Liver (tissue), 9 donors: Measurements from ENCODE around the gene FBXW7. TPM values are rescaled to one million over a fixed set of nuclear protein-coding genes. Genes with fewer than 3 reads are reported as not detected.

Experiments used
- DNase-seq: peaks from one replicate; pipeline ENCODE4 v3.0.0-alpha.2; 2017; ENCODE audit warnings: low spot score
- H3K27ac ChIP-seq, 2 donors: one replicate each; pipeline ENCODE4 v1.7.0; 2013; ENCODE audit warnings: inconsistent platforms in 2 of 2, low read length in 2 of 2, control low read depth in 1 of 2, low read depth in 1 of 2, mild to moderate bottlenecking in 1 of 2
- H3K27me3 ChIP-seq, 4 donors: one replicate each; pipeline versions ENCODE4 v1.6.1 to v1.7.0; 2013; ENCODE audit warnings: low read length in 3 of 4, inconsistent platforms in 1 of 4, mild to moderate bottlenecking in 1 of 4, moderate library complexity in 1 of 4; ENCODE audit not compliant: control insufficient read depth in 4 of 4, insufficient read depth in 4 of 4
- H3K36me3 ChIP-seq, 4 donors: one replicate each; pipeline versions ENCODE4 v1.6.1 to v1.7.0; 2013; ENCODE audit warnings: low read length in 3 of 4, mild to moderate bottlenecking in 3 of 4, low read depth in 1 of 4, moderate library complexity in 1 of 4; ENCODE audit not compliant: control insufficient read depth in 4 of 4, insufficient read depth in 3 of 4
- H3K4me1 ChIP-seq, 4 donors: one replicate each; pipeline versions ENCODE4 v1.6.1 to v1.7.0; 2013; ENCODE audit warnings: low read length in 3 of 4, mild to moderate bottlenecking in 3 of 4, moderate library complexity in 1 of 4; ENCODE audit not compliant: control insufficient read depth in 4 of 4, insufficient read depth in 4 of 4
- H3K4me3 ChIP-seq, 3 donors: one replicate each; pipeline versions ENCODE4 v1.6.1 to v1.7.0; 2013; ENCODE audit warnings: low read length in 3 of 3, control low read depth in 1 of 3, low read depth in 1 of 3, mild to moderate bottlenecking in 1 of 3
- H3K9ac ChIP-seq, 2 donors: one replicate each; pipeline ENCODE4 v1.7.0; 2013; ENCODE audit warnings: low read length in 2 of 2, mild to moderate bottlenecking in 2 of 2, moderate library complexity in 2 of 2, control low read depth in 1 of 2, low read depth in 1 of 2
- H3K9me3 ChIP-seq, 4 donors: one replicate each; pipeline versions ENCODE4 v1.6.1 to v1.7.0; 2013; ENCODE audit warnings: low read length in 3 of 4; ENCODE audit not compliant: control insufficient read depth in 4 of 4
- EGR1 ChIP-seq, 2 donors: IDR thresholded peaks; 2 replicates each; pipeline ENCODE4 v1.6.1; 2016 to 2018; ENCODE audit warnings: antibody characterized with exemption in 2 of 2, low read depth in 2 of 2
- FOXA1 ChIP-seq: IDR thresholded peaks from 2 replicates; pipeline ENCODE4 v1.6.1; 2016; ENCODE audit warnings: antibody characterized with exemption
- FOXA2 ChIP-seq: IDR thresholded peaks from 2 replicates; pipeline ENCODE4 v1.6.1; 2016; ENCODE audit warnings: antibody characterized with exemption
- GABPA ChIP-seq, 2 donors: IDR thresholded peaks in 1 of 2; conservative IDR thresholded peaks in 1 of 2; 2 replicates each; pipeline ENCODE4 v1.6.1; 2016; ENCODE audit warnings: antibody characterized with exemption in 2 of 2, mild to moderate bottlenecking in 1 of 2, moderate library complexity in 1 of 2
- HNF4A ChIP-seq, 2 donors: conservative IDR thresholded peaks; 2 replicates each; pipeline ENCODE4 v1.6.1; 2016; ENCODE audit warnings: antibody characterized with exemption in 2 of 2, mild to moderate bottlenecking in 2 of 2
- HNF4G ChIP-seq: IDR thresholded peaks from 2 replicates; pipeline ENCODE4 v1.6.1; 2016; ENCODE audit warnings: antibody characterized with exemption
- JUND ChIP-seq, 2 donors: IDR thresholded peaks; 2 replicates each; pipeline ENCODE4 v1.6.1; 2016; ENCODE audit warnings: antibody characterized with exemption in 2 of 2
- NR2F2 ChIP-seq: IDR thresholded peaks from 2 replicates; pipeline ENCODE4 v1.6.1; 2016; ENCODE audit warnings: antibody characterized with exemption
- RAD21 ChIP-seq, 2 donors: IDR thresholded peaks; 2 replicates each; pipeline ENCODE4 v1.6.1; 2016; ENCODE audit warnings: antibody characterized with exemption in 2 of 2, mild to moderate bottlenecking in 2 of 2
- RXRA ChIP-seq, 2 donors: IDR thresholded peaks; 2 replicates each; pipeline ENCODE4 v1.6.1; 2017 to 2018; ENCODE audit warnings: antibody characterized with exemption in 2 of 2, mild to moderate bottlenecking in 1 of 2
- SP1 ChIP-seq: IDR thresholded peaks from 2 replicates; pipeline ENCODE4 v1.6.1; 2018; ENCODE audit warnings: antibody characterized with exemption, mild to moderate bottlenecking
- TAF1 ChIP-seq: conservative IDR thresholded peaks from 2 replicates; pipeline ENCODE4 v1.6.1; 2016; ENCODE audit warnings: antibody characterized with exemption, mild to moderate bottlenecking
- YY1 ChIP-seq: IDR thresholded peaks from 2 replicates; pipeline ENCODE4 v1.6.1; 2016; ENCODE audit warnings: antibody characterized with exemption, mild to moderate bottlenecking
- WGBS: extraction: QIAGEN DNeasy Blood & Tissue Kit; methylation state at CpG from one replicate; pipeline ENCODE4 v1.1.7; 2013; 5-methylcytosine and 5-hydroxymethylcytosine counted together
- polyA plus RNA-seq, 2 donors: library from polyadenylated mRNA; stranded (reverse) in 1 of 2; unstranded in 1 of 2; fragments of 200-250 nt in 1 of 2; fragments of >200 nt in 1 of 2; fragmentation: Nextera tagmentation in 1 of 2; extraction: Ambion mirVana in 1 of 2; gene quantifications; one replicate each; pipeline versions ENCODE4 v1.2.1 to v1.2.3, GENCODE V29; 2013 to 2015
- total RNA-seq, 2 donors: library from RNA; depleted of rRNA; stranded (reverse); fragments of >200 nt; gene quantifications; one replicate each; pipeline ENCODE4 v1.2.3, GENCODE V29; 2014
- TF ChIP-seq, protein P1 (sequence below): IDR thresholded peaks from 2 replicates; pipeline ENCODE4 v1.6.1; 2016; ENCODE audit warnings: antibody characterized with exemption
- TF ChIP-seq, protein P2 (sequence below): IDR thresholded peaks from 2 replicates; pipeline ENCODE4 v1.6.1; 2016; ENCODE audit warnings: antibody characterized with exemption
- TF ChIP-seq, protein P3 (sequence below): IDR thresholded peaks from 2 replicates; pipeline ENCODE4 v1.6.1; 2016; ENCODE audit warnings: antibody characterized with exemption
- TF ChIP-seq, protein P4 (sequence below): IDR thresholded peaks from 2 replicates; pipeline ENCODE4 v1.6.1; 2016; ENCODE audit warnings: antibody characterized with exemption, mild to moderate bottlenecking
- TF ChIP-seq, protein P5 (sequence below): fragments of 150-350 bp; IDR thresholded peaks from 2 replicates; pipeline ENCODE4 v1.5.1; 2017; ENCODE audit warnings: improper control_type of control experiment, low read depth, low read length; ENCODE audit not compliant: missing input control
- donor health status: healthy.
- donor health status: healthy.
- donor health status: healthy.
- donor health status: healthy.
- donor health status: healthy.

Gene FBXW7
- total and polyA plus RNA-seq, 4 donors = 4.0 to 56.9 (median 16.1) TPM

DNA sequence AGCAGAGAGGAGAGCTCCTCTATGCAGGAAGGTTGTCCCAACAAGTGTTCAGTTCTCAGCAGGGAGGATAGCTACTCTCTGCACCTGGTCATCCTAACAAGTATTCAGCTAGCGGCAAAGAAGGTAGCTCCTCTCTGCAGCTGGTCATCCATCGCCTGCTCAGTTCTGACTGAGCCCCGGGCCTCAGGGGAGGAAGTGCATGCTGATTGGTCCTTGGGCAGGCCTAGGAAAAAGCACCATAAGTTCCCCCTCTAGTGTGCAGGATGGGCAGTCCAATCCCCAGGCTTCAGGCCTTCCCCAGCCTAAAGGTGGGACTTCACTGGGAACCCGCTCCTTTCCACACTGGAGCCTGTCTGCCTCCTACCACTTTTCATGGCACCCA, 4.4 kb upstream of the FBXW7 start:
- H3K27ac ChIP-seq = no peak overlapping the region
- TF ChIP-seq RXRA (IDR thresholded peaks at IDR 0.05) (no peak), HNF4G (no peak), GABPA (IDR thresholded peaks at IDR 0.05 in 1 of 2, conservative IDR thresholded peaks at IDR 0.05 in 1 of 2) (no peak), JUND (IDR thresholded peaks at IDR 0.05) (no peak), TAF1 (no peak), SP1 (no peak), FOXA2 (no peak), YY1 (no peak)
- TF ChIP-seq, protein P1, sequence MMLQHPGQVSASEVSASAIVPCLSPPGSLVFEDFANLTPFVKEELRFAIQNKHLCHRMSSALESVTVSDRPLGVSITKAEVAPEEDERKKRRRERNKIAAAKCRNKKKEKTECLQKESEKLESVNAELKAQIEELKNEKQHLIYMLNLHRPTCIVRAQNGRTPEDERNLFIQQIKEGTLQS = no peak
- TF ChIP-seq, protein P2, sequence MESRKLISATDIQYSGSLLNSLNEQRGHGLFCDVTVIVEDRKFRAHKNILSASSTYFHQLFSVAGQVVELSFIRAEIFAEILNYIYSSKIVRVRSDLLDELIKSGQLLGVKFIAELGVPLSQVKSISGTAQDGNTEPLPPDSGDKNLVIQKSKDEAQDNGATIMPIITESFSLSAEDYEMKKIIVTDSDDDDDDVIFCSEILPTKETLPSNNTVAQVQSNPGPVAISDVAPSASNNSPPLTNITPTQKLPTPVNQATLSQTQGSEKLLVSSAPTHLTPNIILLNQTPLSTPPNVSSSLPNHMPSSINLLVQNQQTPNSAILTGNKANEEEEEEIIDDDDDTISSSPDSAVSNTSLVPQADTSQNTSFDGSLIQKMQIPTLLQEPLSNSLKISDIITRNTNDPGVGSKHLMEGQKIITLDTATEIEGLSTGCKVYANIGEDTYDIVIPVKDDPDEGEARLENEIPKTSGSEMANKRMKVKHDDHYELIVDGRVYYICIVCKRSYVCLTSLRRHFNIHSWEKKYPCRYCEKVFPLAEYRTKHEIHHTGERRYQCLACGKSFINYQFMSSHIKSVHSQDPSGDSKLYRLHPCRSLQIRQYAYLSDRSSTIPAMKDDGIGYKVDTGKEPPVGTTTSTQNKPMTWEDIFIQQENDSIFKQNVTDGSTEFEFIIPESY = no peak
- TF ChIP-seq, protein P3, sequence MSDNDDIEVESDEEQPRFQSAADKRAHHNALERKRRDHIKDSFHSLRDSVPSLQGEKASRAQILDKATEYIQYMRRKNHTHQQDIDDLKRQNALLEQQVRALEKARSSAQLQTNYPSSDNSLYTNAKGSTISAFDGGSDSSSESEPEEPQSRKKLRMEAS = no peak
- TF ChIP-seq, protein P4, sequence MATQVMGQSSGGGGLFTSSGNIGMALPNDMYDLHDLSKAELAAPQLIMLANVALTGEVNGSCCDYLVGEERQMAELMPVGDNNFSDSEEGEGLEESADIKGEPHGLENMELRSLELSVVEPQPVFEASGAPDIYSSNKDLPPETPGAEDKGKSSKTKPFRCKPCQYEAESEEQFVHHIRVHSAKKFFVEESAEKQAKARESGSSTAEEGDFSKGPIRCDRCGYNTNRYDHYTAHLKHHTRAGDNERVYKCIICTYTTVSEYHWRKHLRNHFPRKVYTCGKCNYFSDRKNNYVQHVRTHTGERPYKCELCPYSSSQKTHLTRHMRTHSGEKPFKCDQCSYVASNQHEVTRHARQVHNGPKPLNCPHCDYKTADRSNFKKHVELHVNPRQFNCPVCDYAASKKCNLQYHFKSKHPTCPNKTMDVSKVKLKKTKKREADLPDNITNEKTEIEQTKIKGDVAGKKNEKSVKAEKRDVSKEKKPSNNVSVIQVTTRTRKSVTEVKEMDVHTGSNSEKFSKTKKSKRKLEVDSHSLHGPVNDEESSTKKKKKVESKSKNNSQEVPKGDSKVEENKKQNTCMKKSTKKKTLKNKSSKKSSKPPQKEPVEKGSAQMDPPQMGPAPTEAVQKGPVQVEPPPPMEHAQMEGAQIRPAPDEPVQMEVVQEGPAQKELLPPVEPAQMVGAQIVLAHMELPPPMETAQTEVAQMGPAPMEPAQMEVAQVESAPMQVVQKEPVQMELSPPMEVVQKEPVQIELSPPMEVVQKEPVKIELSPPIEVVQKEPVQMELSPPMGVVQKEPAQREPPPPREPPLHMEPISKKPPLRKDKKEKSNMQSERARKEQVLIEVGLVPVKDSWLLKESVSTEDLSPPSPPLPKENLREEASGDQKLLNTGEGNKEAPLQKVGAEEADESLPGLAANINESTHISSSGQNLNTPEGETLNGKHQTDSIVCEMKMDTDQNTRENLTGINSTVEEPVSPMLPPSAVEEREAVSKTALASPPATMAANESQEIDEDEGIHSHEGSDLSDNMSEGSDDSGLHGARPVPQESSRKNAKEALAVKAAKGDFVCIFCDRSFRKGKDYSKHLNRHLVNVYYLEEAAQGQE = no peak
- no peak overlapping the region for H3K9ac ChIP-seq
- H3K9me3 ChIP-seq = peaks cover 0 to 13% (median 10%) of the 10 kb centered on the region in 4 donors
- H3K27me3 ChIP-seq = no peaks in the 10 kb centered on the region
- no peak overlapping the region for H3K4me3 ChIP-seq
- peaks cover 0 to 12% (median under 1%) of the 10 kb centered on the region in 4 donors for H3K36me3 ChIP-seq
- DNase-seq = no peak
- WGBS = 96% methylated on average over 4 of the region's 4 CpGs
- H3K4me1 ChIP-seq = peaks cover 4 to 12% (median 10%) of the 10 kb centered on the region in 4 donors

DNA sequence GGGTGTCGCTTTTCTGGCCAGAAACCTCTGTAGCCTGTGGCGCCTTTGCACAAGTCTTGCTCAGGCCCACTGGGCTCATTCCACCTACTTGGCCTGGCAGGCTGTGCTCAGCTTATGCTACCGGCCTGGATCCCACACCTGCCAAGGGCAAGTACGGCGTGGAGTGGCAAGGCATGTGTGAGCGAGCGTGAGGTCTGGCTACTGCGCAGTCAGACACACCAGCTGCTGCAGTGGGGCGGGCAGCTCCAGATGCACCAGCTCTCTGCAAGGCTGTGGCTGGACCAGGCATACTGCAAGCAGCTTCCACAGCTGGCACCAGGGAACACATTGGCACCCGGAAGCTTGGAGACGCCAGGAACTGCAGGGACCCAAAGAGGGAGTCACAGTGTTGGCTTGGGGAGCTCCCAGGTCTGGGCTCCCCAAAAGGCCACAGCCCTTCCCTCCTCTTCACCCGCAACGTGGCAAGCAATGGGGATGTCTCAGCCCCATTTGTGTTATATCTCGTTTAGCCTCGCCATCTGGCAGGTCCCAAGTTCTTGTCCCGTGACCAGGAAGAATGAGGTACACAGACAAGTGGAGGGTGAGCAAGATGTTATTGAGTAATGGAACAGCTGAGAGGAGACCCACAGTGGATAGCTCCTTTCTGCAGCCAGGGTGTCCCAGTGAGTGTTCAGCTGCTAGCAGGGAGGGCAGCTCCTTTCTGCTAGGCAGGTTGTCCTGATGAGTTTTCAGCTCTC, 3.8 kb upstream of the FBXW7 start:
- Histone ChIP-seq H3K27me3 (no peaks in the 10 kb centered on the region), H3K36me3 (peaks cover 0 to 12% (median under 1%) of the 10 kb centered on the region in 4 donors), H3K9ac (no peak overlapping the region), H3K4me3 (peak overlapping the region in 1 of 3 donors; percentile 11), H3K9me3 (peaks cover 0 to 13% (median 10%) of the 10 kb centered on the region in 4 donors), H3K27ac (no peak overlapping the region), H3K4me1 (peaks cover 4 to 12% (median 10%) of the 10 kb centered on the region in 4 donors)
- DNase-seq = no peak
- WGBS = 97% methylated on average over 16 of the region's 16 CpGs
- TF ChIP-seq TAF1 = no peak
- TF ChIP-seq EGR1 (IDR thresholded peaks at IDR 0.05; ENCODE audit: low read depth in 2 of 2) = no peak
- no peak for TF ChIP-seq YY1
- no peak for TF ChIP-seq RAD21 (IDR thresholded peaks at IDR 0.05)
- TF ChIP-seq FOXA2 = no peak
- TF ChIP-seq SP1 = no peak
- TF ChIP-seq GABPA (IDR thresholded peaks at IDR 0.05 in 1 of 2, conservative IDR thresholded peaks at IDR 0.05 in 1 of 2) = no peak
- no peak for TF ChIP-seq NR2F2
- TF ChIP-seq, protein P1 = no peak
- TF ChIP-seq RXRA (IDR thresholded peaks at IDR 0.05) = no peak
- no peak for TF ChIP-seq HNF4A (conservative IDR thresholded peaks at IDR 0.05)
- TF ChIP-seq, protein P5, sequence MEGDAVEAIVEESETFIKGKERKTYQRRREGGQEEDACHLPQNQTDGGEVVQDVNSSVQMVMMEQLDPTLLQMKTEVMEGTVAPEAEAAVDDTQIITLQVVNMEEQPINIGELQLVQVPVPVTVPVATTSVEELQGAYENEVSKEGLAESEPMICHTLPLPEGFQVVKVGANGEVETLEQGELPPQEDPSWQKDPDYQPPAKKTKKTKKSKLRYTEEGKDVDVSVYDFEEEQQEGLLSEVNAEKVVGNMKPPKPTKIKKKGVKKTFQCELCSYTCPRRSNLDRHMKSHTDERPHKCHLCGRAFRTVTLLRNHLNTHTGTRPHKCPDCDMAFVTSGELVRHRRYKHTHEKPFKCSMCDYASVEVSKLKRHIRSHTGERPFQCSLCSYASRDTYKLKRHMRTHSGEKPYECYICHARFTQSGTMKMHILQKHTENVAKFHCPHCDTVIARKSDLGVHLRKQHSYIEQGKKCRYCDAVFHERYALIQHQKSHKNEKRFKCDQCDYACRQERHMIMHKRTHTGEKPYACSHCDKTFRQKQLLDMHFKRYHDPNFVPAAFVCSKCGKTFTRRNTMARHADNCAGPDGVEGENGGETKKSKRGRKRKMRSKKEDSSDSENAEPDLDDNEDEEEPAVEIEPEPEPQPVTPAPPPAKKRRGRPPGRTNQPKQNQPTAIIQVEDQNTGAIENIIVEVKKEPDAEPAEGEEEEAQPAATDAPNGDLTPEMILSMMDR = no peak
- TF ChIP-seq HNF4G = no peak
- TF ChIP-seq JUND (IDR thresholded peaks at IDR 0.05) = no peak
- TF ChIP-seq, protein P4 = no peak
- TF ChIP-seq, protein P3 = no peak
- no peak for TF ChIP-seq FOXA1
